ENCODE results near the gene LSMEM2. TPM values are rescaled to one million over a fixed set of nuclear protein-coding genes. Genes with fewer than 3 reads are reported as not detected.

LSMEM2 gene
- total RNA-seq, 4 donors from 2014 or later = 0.90 to 1.5 TPM; not detected in 2

DNA sequence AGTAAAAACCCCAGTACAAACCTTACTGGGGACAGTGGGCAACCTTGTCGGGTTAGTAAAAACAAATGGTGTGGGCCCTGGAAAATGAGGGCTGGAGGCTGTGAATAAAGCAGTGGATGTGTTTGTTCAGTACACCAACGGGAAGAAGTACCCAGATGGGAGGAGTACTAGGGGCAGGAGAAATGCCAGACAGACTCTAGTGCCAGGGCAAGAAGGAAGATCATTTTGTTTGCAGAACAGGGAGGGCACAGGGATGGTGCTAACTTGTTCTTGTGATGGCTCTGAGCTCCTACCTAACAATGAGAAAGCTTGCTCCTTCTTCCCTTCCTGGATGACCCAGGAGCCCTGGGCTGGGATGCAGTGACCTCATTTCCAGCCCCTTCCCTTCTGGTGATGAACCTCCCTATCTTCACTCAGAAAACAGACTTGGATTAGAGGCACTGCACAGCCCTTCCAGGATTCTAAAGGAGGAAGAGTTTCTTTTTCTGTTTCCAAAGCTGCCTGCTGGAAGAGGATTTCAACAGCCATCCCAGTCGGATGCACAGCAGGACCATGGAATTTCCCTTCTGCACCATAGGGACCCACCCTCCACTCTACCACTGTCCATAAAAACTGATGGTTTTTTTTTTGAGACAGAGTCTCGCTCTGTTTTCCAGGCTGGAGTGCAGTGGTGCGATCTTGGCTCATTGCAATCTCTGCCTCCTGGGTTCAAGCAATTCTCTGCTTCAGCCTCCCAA, 55.6 kb downstream of the LSMEM2 start:
- TF ChIP-seq, protein P1, sequence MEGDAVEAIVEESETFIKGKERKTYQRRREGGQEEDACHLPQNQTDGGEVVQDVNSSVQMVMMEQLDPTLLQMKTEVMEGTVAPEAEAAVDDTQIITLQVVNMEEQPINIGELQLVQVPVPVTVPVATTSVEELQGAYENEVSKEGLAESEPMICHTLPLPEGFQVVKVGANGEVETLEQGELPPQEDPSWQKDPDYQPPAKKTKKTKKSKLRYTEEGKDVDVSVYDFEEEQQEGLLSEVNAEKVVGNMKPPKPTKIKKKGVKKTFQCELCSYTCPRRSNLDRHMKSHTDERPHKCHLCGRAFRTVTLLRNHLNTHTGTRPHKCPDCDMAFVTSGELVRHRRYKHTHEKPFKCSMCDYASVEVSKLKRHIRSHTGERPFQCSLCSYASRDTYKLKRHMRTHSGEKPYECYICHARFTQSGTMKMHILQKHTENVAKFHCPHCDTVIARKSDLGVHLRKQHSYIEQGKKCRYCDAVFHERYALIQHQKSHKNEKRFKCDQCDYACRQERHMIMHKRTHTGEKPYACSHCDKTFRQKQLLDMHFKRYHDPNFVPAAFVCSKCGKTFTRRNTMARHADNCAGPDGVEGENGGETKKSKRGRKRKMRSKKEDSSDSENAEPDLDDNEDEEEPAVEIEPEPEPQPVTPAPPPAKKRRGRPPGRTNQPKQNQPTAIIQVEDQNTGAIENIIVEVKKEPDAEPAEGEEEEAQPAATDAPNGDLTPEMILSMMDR (IDR thresholded peaks at IDR 0.05) = no peak
- TF ChIP-seq POLR2A (IDR thresholded peaks at IDR 0.05) = no peak
- H3K4me3 ChIP-seq = no peak overlapping the region
- H3K9me3 ChIP-seq = no peaks in the 10 kb centered on the region
- H3K27ac ChIP-seq = peak overlapping the region; percentile 94 to 99
- intact Hi-C loops (cut with DNase I; ENCODE audit: low total_unique reads) = no loop called here
- no peaks in the 10 kb centered on the region for H3K36me3 ChIP-seq
- no peak for DNase-seq
- H3K27me3 ChIP-seq = no peaks in the 10 kb centered on the region
- peaks cover 4 to 6% of the 10 kb centered on the region in 2 donors for H3K4me1 ChIP-seq

DNA sequence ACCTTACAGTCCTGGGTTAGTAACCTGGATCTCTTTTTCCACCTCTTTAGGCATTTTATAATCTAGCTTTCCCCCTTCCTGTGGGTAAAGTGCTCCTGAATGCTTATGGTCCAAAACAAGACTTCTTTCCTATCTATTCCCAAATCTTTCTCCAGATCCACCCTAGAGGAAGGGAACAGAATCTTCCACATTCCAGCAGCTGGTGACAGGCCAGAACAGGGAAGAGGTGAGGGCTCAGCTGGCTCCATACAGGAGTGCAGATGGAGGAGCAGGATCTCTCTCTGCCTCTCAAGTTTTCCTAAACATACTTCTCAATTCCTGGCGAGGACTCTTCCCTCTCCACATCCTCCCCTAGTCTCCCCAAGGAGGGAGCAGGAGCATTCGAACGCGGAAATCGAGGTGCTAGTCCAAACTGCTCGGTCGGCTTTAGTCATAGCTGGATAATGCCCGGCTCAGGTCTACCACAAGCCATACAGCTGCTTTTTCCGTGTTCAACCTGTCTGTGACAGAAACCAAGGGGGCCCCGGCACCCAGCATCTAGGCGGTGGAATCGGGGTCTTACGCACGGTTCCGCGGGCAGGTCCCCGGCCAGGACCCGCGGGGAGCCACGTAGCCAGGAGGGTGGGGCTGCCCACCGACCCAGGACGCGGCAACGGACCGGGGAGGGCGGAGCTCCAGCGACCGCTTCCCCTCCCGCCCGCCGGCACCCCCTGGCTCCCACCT, 57.7 kb downstream of the LSMEM2 start:
- intact Hi-C loops (cut with DNase I; ENCODE audit: low total_unique reads) = no loop called here
- peaks cover 4 to 6% of the 10 kb centered on the region in 2 donors for H3K4me1 ChIP-seq

DNA sequence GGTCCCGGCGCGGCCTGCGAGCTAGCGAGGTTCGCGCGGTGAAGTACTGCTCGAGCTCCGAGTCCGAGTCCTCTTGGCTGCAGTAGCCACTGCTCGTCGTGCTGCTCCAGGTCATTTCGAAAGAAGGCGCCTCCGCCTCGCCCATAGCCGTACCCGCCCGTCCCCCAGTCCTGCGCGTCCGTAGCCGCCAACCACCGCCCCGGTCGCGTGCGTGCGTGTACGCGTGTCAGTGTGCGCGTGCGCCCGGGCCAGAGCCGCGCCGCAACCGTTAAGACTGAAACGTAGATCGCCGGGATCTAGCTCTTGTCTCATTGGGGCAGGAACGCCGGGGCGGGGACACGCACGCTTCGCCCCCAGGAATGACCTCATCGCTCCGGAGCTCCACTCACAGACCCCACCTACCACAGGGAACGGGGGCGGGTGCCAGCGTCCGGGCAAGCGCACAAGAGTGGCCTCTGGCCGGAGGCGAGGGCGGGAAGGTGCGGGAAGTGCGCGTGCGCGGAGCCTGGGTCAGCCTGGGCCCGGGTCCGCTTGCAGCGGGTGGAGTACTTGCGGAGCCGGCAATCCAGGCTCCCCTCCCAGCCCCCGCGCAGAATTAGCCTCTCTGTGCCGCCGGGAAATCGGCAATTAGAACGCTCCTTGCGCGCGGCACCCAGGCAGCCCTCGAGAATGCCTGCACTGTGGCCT, 58.4 kb downstream of the LSMEM2 start:
- no peaks in the 10 kb centered on the region for H3K36me3 ChIP-seq
- H3K9me3 ChIP-seq = no peaks in the 10 kb centered on the region
- intact Hi-C loops (cut with DNase I; ENCODE audit: low total_unique reads) = no loop called here
- peak overlapping the region; percentile 65 to 79 for H3K4me3 ChIP-seq
- H3K27me3 ChIP-seq = no peaks in the 10 kb centered on the region
- DNase-seq = peak; percentile 99 to 100
- peaks cover 4 to 6% of the 10 kb centered on the region in 2 donors for H3K4me1 ChIP-seq
- H3K27ac ChIP-seq = peak overlapping the region; percentile 94 to 99
- TF ChIP-seq POLR2A (IDR thresholded peaks at IDR 0.05) = peak; percentile 93 to 95
- TF ChIP-seq, protein P1 (IDR thresholded peaks at IDR 0.05) = peak in 1 of 4 experiments; percentile 2

More for the DNA sequence above, 57.7 kb downstream of the LSMEM2 start:
- Histone ChIP-seq H3K27ac (peak overlapping the region; percentile 94 to 99), H3K4me3 (peak overlapping the region; percentile 65 to 79), H3K36me3 (no peaks in the 10 kb centered on the region), H3K27me3 (no peaks in the 10 kb centered on the region), H3K9me3 (no peaks in the 10 kb centered on the region)
- DNase-seq = no peak
- no peak for TF ChIP-seq POLR2A (IDR thresholded peaks at IDR 0.05)
- TF ChIP-seq, protein P1 (IDR thresholded peaks at IDR 0.05) = no peak

Other genes with a start within 250 kb of the LSMEM2 start
- 100 to 1,000 TPM; 154 to 345 (median 197) TPM for gene RBM5, start 190.2 kb upstream of the LSMEM2 start, total RNA-seq
- gene SEMA3F, start 123.8 kb upstream of the LSMEM2 start, total RNA-seq = 10 to 100 TPM; 10.5 to 33.1 (median 12.9) TPM
- not detected for gene GNAT1, start 87.5 kb upstream of the LSMEM2 start, total RNA-seq
- 1 to 10 TPM in 1 of 4 donors, under 1 TPM in 1, not detected in 2; 0.69 to 4.1 TPM for gene SLC38A3, start 73.8 kb upstream of the LSMEM2 start, total RNA-seq
- gene GNAI2, start 42.9 kb upstream of the LSMEM2 start, total RNA-seq = 100 to 1,000 TPM; 123 to 325 (median 173) TPM
- gene SEMA3B, start 9.9 kb upstream of the LSMEM2 start, total RNA-seq = 100 to 1,000 TPM in 1 of 4 donors, 10 to 100 TPM in 3; 24.1 to 113 (median 77.2) TPM
- gene IFRD2, start 13.3 kb downstream of the LSMEM2 start, total RNA-seq = 10 to 100 TPM; 14.1 to 81.5 (median 25.1) TPM
- gene HYAL3, start 20.3 kb downstream of the LSMEM2 start, total RNA-seq = 1 to 10 TPM in 3 of 4 donors, not detected in 1; 1.9 to 3.9 (median 3.3) TPM
- 10 to 100 TPM in 3 of 4 donors, 1 to 10 TPM in 1; 4.7 to 33.5 (median 24.0) TPM for gene NAA80, start 20.3 kb downstream of the LSMEM2 start, total RNA-seq
- 10 to 100 TPM in 3 of 4 donors, 1 to 10 TPM in 1; 2.1 to 30.5 (median 22.1) TPM for gene HYAL1, start 24.5 kb downstream of the LSMEM2 start, total RNA-seq
- 100 to 1,000 TPM; 112 to 289 (median 166) TPM for gene HYAL2, start 43.7 kb downstream of the LSMEM2 start, total RNA-seq
- gene TUSC2, start 49.1 kb downstream of the LSMEM2 start, total RNA-seq = 10 to 100 TPM in 3 of 4 donors, 1 to 10 TPM in 1; 9.0 to 25.1 (median 21.3) TPM
- gene RASSF1, start 61.7 kb downstream of the LSMEM2 start, total RNA-seq = 100 to 1,000 TPM in 1 of 4 donors, 10 to 100 TPM in 3; 42.1 to 114 (median 44.6) TPM
- gene ZMYND10, start 66.6 kb downstream of the LSMEM2 start, total RNA-seq = 10 to 100 TPM in 1 of 4 donors, 1 to 10 TPM in 3; 1.5 to 11.4 (median 4.9) TPM
- gene NPRL2, start 71.7 kb downstream of the LSMEM2 start, total RNA-seq = 10 to 100 TPM; 11.8 to 26.2 (median 16.0) TPM
- 10 to 100 TPM in 2 of 4 donors, 1 to 10 TPM in 2; 3.6 to 23.8 (median 11.3) TPM for gene CYB561D2, start 71.8 kb downstream of the LSMEM2 start, total RNA-seq
- gene TMEM115, start 80.4 kb downstream of the LSMEM2 start, total RNA-seq = 10 to 100 TPM; 24.1 to 61.7 (median 37.0) TPM
- gene CACNA2D2, start 224.5 kb downstream of the LSMEM2 start, total RNA-seq = 1 to 10 TPM in 2 of 4 donors, under 1 TPM in 1, not detected in 1; under 0.01 to 6.1 (median 5.3) TPM

Data from uterus (tissue), 4 donors.